GM18909 (cell line): ENCODE results near the gene PRSS2.

Source experiments
- ATAC-seq: cut with Tn5 transposase; IDR thresholded peaks from one replicate; pipeline ENCODE4 v1.9.1; 2021; ENCODE audit warnings: mild to moderate bottlenecking; ENCODE audit not compliant: unreplicated experiment, poor library complexity

The PRSS2 gene

GRCh38 chr7:142814451-142814850, 43.7 kb downstream of the PRSS2 start:
- no peak for ATAC-seq

DNA sequence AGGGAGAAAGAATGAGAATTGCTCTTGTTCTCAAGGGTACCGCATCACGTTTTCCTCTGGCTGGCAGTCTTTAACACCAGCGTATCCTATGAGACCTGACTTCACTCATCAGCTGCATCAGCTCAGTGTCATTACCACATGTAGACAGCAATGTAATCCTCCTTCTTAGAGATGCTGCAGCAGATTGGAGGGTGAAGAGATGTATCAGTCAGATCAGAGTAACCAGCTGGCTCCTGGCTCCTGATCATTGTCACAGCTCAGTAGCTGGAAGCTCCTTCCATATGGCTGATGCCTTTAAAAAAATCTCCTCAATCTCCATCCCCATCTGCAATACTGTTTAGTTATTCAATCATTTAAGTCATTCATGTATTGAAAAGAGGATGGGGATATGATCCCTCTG, 44.4 kb downstream of the PRSS2 start:
- no peak for ATAC-seq

DNA sequence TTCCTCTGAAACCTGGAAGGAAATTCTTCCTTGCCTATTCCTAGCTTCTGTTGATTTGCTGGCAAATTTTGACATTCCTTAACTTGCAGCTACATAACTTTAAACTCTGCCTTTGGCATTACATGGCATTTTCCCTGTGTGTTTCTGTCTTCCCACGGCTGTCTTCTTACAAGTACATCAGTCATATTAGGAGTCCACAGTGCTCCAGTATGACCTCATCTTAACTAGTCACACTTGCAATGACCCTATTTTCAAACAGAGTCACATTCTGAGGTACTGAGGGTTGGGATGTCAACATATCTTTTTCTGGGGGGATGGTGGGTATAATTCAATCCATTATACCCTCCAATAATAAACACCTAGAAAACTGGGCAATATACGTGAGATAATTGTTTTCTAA, 46.7 kb downstream of the PRSS2 start:
- ATAC-seq = no peak

- no peak for ATAC-seq
These were observed 48.8 kb downstream of the PRSS2 start for GRCh38 chr7:142819530-142819929.

GRCh38 chr7:142822714-142823113, 51.9 kb downstream of the PRSS2 start:
- no peak for ATAC-seq
